WERI-Rb-1 (cell line): ENCODE measurements around the gene CACNA2D1.

Experiments used
- DNase-seq: peaks from one replicate; pipeline ENCODE4 v3.0.0-alpha.2; 2020
- H3K27ac ChIP-seq: fragments of 250-450 bp; sonication (Bioruptor Pico); 2 replicates; pipeline ENCODE4 v1.5.1; 2020; ENCODE audit warnings: mild to moderate bottlenecking, moderate library complexity
- H3K27me3 ChIP-seq: fragments of 250-450 bp; sonication (Bioruptor Pico); 2 replicates; pipeline ENCODE4 v1.5.1; 2021; ENCODE audit warnings: mild to moderate bottlenecking, low read depth, moderate library complexity; ENCODE audit not compliant: insufficient read depth, severe bottlenecking
- H3K36me3 ChIP-seq: fragments of 250-450 bp; sonication (Bioruptor Pico); 2 replicates; pipeline ENCODE4 v1.5.1; 2020; ENCODE audit warnings: mild to moderate bottlenecking, moderate library complexity
- H3K4me3 ChIP-seq: 2 replicates; pipeline ENCODE4 v1.5.1; 2011; ENCODE audit warnings: low read depth, mild to moderate bottlenecking, control low read depth, low read length
- H3K9me3 ChIP-seq: fragments of 250-450 bp; sonication (Bioruptor Pico); 2 replicates; pipeline ENCODE4 v1.5.1; 2021; ENCODE audit warnings: mild to moderate bottlenecking, moderate library complexity; ENCODE audit not compliant: severe bottlenecking
- CTCF ChIP-seq: IDR thresholded peaks from 2 replicates; pipeline ENCODE4 v1.5.1; 2011; ENCODE audit warnings: low read depth, mild to moderate bottlenecking, control low read depth, inconsistent platforms, low read length

The CACNA2D1 gene

GRCh38 chr7:82007315-82007714 lies 436.3 kb downstream of the CACNA2D1 start:
- Histone ChIP-seq H3K27ac (no peak overlapping the region), H3K36me3 (no peaks in the 10 kb centered on the region; the same call in 1 of the 2 replicates), H3K9me3 (no peaks in the 10 kb centered on the region), H3K4me3 (no peak overlapping the region), H3K27me3 (no peaks in the 10 kb centered on the region)
- TF ChIP-seq CTCF: no peak
- no peak for DNase-seq

- no peaks in the 10 kb centered on the region for H3K9me3 ChIP-seq
- H3K4me3 ChIP-seq: no peak overlapping the region
- DNase-seq: no peak
- no peaks in the 10 kb centered on the region for H3K36me3 ChIP-seq
- TF ChIP-seq CTCF: no peak
- no peaks in the 10 kb centered on the region for H3K27me3 ChIP-seq
- H3K27ac ChIP-seq: no peak overlapping the region
Observed at GRCh38 chr7:82005056-82005455, 438.5 kb downstream of the CACNA2D1 start.

GRCh38 chr7:81993186-81993585 lies 450.4 kb downstream of the CACNA2D1 start:
- no peaks in the 10 kb centered on the region for H3K36me3 ChIP-seq
- no peak for DNase-seq
- no peaks in the 10 kb centered on the region for H3K27me3 ChIP-seq
- H3K27ac ChIP-seq: no peak overlapping the region
- H3K9me3 ChIP-seq: no peaks in the 10 kb centered on the region
- no peak overlapping the region for H3K4me3 ChIP-seq
- no peak for TF ChIP-seq CTCF

GRCh38 chr7:81990395-81990794 lies 453.2 kb downstream of the CACNA2D1 start:
- TF ChIP-seq CTCF: no peak
- H3K27ac ChIP-seq: no peak overlapping the region
- no peak overlapping the region for H3K4me3 ChIP-seq
- no peak for DNase-seq
- no peaks in the 10 kb centered on the region for H3K9me3 ChIP-seq
- no peaks in the 10 kb centered on the region for H3K36me3 ChIP-seq
- H3K27me3 ChIP-seq: no peaks in the 10 kb centered on the region

GRCh38 chr7:81986723-81987470 lies 456.7 kb downstream of the CACNA2D1 start:
- no peak for DNase-seq
- no peaks in the 10 kb centered on the region; the same call in 1 of the 2 replicates for H3K36me3 ChIP-seq
- no peak overlapping the region for H3K27ac ChIP-seq
- no peaks in the 10 kb centered on the region for H3K9me3 ChIP-seq
- TF ChIP-seq CTCF: no peak
- H3K4me3 ChIP-seq: no peak overlapping the region
- no peaks in the 10 kb centered on the region for H3K27me3 ChIP-seq

- peaks cover 7% of the 10 kb centered on the region for H3K36me3 ChIP-seq
- no peaks in the 10 kb centered on the region for H3K27me3 ChIP-seq
- no peak for TF ChIP-seq CTCF
Observed at GRCh38 chr7:81983406-81983805, 460.2 kb downstream of the CACNA2D1 start.

More at GRCh38 chr7:81983406-81983805, 460.2 kb downstream of the CACNA2D1 start:
- Histone ChIP-seq H3K4me3 (no peak overlapping the region), H3K27ac (no peak overlapping the region), H3K9me3 (no peaks in the 10 kb centered on the region)
- no peak for DNase-seq
